ENCODE measurements around the gene CKAP2L. TPM values are rescaled to one million over a fixed set of nuclear protein-coding genes. Genes with fewer than 3 reads are reported as not detected.

CKAP2L gene
- polyA plus RNA-seq, 2 donors, result 1.6 to 3.5 TPM

DNA sequence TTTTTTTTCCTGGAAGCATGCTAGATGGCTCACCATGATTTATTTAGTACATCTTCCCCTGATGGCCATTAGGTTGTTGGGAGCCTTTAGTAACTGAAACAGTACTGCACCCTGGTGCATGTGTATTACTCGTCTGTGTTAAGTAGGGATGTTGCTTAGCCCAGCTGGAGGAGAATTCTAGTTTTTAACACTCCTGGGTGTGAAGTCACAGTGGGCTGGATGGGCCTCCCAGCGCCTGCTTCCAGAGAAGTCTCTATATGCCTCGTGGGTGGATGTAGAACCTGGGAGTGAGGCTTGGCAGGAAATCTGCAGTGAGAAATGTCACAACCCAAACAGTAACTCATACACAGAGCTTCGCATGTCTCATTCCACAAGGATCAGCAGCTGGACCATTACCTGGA lies 72.5 kb downstream of the CKAP2L start:
- Histone ChIP-seq H3K27ac (ENCODE audit: low read depth in 2 of 2, low read length in 1 of 2) (peak overlapping the region; percentile 14 to 70), H3K27me3 (ENCODE audit: control insufficient read depth in 1 of 2, insufficient read depth in 2 of 2, low read length in 2 of 2) (no peaks in the 10 kb centered on the region), H3K4me3 (ENCODE audit: low read depth in 1 of 2, low read length in 2 of 2) (no peak overlapping the region), H3K36me3 (ENCODE audit: control insufficient read depth in 2 of 2, insufficient read depth in 2 of 2, low read length in 1 of 2) (no peaks in the 10 kb centered on the region), H3K4me1 (ENCODE audit: control insufficient read depth in 2 of 2, insufficient read depth in 2 of 2, low read length in 1 of 2) (peaks cover 0 to 8% of the 10 kb centered on the region in 2 donors), H3K9me3 (ENCODE audit: control insufficient read depth in 2 of 2, insufficient read depth in 1 of 2, low read depth in 1 of 2, low read length in 1 of 2) (no peaks in the 10 kb centered on the region)
- WGBS, 2 donors, result 52 to 53% methylated on average over 4 of the region's 4 CpGs

DNA sequence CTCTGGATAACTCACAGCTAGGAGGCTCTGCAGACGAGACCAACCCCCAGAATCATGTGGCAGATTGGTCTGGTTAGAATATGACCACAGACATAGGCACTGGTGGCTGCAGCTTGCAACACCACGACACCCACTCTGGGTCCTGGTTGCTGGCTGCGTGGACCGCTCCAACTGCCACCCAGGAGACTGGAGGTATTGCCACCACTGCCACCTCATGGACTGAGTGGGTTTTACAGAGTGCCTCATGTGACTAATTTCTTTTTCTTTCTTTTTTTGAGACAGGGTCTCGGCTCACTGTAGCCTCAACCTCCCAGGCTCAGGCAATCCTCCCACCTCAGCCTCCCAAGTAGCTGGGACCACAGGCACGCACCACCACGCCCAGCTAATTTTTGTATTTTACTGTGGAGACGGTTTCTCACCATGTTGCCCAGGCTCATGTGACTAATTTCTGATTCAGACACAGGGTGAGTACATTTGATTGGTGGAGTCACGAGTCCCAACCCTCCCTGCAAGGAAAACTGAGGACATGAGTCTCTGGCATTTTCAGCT lies 73.5 kb downstream of the CKAP2L start:
- Histone ChIP-seq H3K36me3 (ENCODE audit: control insufficient read depth in 2 of 2, insufficient read depth in 2 of 2, low read length in 1 of 2) (no peaks in the 10 kb centered on the region), H3K4me3 (ENCODE audit: low read depth in 1 of 2, low read length in 2 of 2) (no peak overlapping the region), H3K9me3 (ENCODE audit: control insufficient read depth in 2 of 2, insufficient read depth in 1 of 2, low read depth in 1 of 2, low read length in 1 of 2) (no peaks in the 10 kb centered on the region), H3K4me1 (ENCODE audit: control insufficient read depth in 2 of 2, insufficient read depth in 2 of 2, low read length in 1 of 2) (peaks cover 0 to 8% of the 10 kb centered on the region in 2 donors), H3K27me3 (ENCODE audit: control insufficient read depth in 1 of 2, insufficient read depth in 2 of 2, low read length in 2 of 2) (no peaks in the 10 kb centered on the region), H3K27ac (ENCODE audit: low read depth in 2 of 2, low read length in 1 of 2) (no peak overlapping the region)
- 35 to 40% methylated on average over 9 of the region's 9 CpGs for WGBS, 2 donors

DNA sequence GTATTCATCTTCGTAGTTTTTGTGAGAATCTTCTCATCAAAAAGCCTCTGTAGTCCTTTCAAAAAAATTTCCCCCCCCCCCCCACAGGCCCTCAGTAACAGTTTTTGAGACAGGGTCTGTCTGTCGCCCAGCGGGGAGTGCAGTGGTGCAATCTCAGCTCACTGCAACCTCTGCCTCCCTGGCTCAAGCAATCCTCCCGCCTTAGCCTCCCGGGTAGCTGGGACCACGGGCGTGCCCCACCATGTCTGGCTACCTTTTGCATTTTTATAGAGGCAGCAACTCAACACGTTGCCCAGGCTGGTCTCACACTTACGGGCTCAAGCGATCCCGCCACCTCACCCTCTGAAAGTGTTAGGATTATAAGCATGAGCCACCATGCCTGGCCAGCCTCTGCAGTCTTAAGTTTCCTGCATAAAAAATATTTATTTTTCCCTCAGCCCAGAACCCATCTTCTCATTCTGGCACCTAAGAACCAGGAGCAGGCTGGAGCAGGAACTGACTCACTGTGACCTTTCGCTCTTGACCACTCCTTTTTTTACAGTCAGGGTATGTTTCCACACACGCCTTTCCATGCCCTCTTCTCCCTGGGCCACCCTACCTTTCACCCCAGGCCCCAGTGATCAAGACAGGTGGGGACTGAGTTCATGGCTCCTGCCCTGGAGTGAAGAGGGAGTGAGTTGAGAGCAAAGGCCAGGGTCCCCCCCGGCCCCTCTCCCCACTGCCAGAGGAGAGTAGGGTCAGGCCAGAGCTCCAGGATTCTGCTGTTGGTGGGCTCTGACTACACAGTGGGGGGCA lies 76.1 kb downstream of the CKAP2L start:
- no peak overlapping the region for H3K27ac ChIP-seq (ENCODE audit: low read depth in 2 of 2, low read length in 1 of 2)
- H3K27me3 ChIP-seq (ENCODE audit: control insufficient read depth in 1 of 2, insufficient read depth in 2 of 2, low read length in 2 of 2), result no peaks in the 10 kb centered on the region
- peaks cover 0 to 8% of the 10 kb centered on the region in 2 donors for H3K4me1 ChIP-seq (ENCODE audit: control insufficient read depth in 2 of 2, insufficient read depth in 2 of 2, low read length in 1 of 2)
- no peaks in the 10 kb centered on the region for H3K9me3 ChIP-seq (ENCODE audit: control insufficient read depth in 2 of 2, insufficient read depth in 1 of 2, low read depth in 1 of 2, low read length in 1 of 2)
- WGBS, 2 donors, result 86 to 88% methylated on average over 14 of the region's 14 CpGs
- no peak overlapping the region for H3K4me3 ChIP-seq (ENCODE audit: low read depth in 1 of 2, low read length in 2 of 2)
- no peaks in the 10 kb centered on the region for H3K36me3 ChIP-seq (ENCODE audit: control insufficient read depth in 2 of 2, insufficient read depth in 2 of 2, low read length in 1 of 2)

DNA sequence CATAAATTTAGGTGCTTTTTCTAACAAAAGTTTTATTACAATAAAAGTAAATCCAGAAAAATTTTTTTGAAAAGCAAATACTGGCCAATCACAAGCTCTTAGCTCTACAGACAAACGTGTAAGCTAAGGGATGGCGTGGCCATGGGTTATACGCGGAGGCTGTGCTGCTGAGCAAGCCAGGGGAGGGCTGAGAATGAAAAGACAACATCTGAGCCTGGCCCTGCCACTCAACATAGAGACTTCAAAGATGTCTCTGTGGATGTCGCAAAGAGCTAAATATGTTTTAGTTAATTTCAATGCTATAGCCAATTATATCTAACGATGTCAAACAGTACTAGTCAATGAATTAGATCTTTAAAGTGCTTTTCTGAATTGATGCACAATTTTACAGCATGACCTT lies 76.9 kb downstream of the CKAP2L start:
- Histone ChIP-seq H3K9me3 (ENCODE audit: control insufficient read depth in 2 of 2, insufficient read depth in 1 of 2, low read depth in 1 of 2, low read length in 1 of 2) (no peaks in the 10 kb centered on the region), H3K4me1 (ENCODE audit: control insufficient read depth in 2 of 2, insufficient read depth in 2 of 2, low read length in 1 of 2) (peaks cover 0 to 2% of the 10 kb centered on the region in 2 donors), H3K27ac (ENCODE audit: low read depth in 2 of 2, low read length in 1 of 2) (no peak overlapping the region), H3K27me3 (ENCODE audit: control insufficient read depth in 1 of 2, insufficient read depth in 2 of 2, low read length in 2 of 2) (no peaks in the 10 kb centered on the region), H3K4me3 (ENCODE audit: low read depth in 1 of 2, low read length in 2 of 2) (no peak overlapping the region), H3K36me3 (ENCODE audit: control insufficient read depth in 2 of 2, insufficient read depth in 2 of 2, low read length in 1 of 2) (no peaks in the 10 kb centered on the region)
- 82 to 86% methylated on average over 6 of the region's 6 CpGs for WGBS, 2 donors

Other genes with a start within 250 kb of the CKAP2L start
- gene POLR1B, start 222.1 kb downstream of the CKAP2L start, polyA plus RNA-seq, result 1 to 10 TPM; 5.7 to 7.5 TPM
- gene CHCHD5, start 180.0 kb downstream of the CKAP2L start, polyA plus RNA-seq, result 10 to 100 TPM; 26.7 to 37.3 TPM
- gene SLC20A1, start 118.7 kb downstream of the CKAP2L start, polyA plus RNA-seq, result 10 to 100 TPM; 10.1 to 10.4 TPM
- gene NT5DC4, start 43.6 kb downstream of the CKAP2L start, polyA plus RNA-seq, result not detected
- gene IL1A, start 19.9 kb upstream of the CKAP2L start, polyA plus RNA-seq, result 10 to 100 TPM; 17.4 to 30.0 TPM
- 1 to 10 TPM; 1.9 to 4.3 TPM for gene IL1B, start 72.2 kb upstream of the CKAP2L start, polyA plus RNA-seq
- under 1 TPM; 0.06 to 0.12 TPM for gene IL37, start 146.6 kb upstream of the CKAP2L start, polyA plus RNA-seq
- gene IL36G, start 213.4 kb upstream of the CKAP2L start, polyA plus RNA-seq, result 10 to 100 TPM in 1 of 2 donors, 1 to 10 TPM in 1; 6.2 to 54.5 TPM
- 100 to 1,000 TPM; 243 to 394 TPM for gene IL36A, start 240.8 kb upstream of the CKAP2L start, polyA plus RNA-seq